OCI-LY7 (cell line): ENCODE measurements around the gene MATR3. TPM values are rescaled to one million over a fixed set of nuclear protein-coding genes. Genes with fewer than 3 reads are reported as not detected.

Source experiments
- BruUV-seq: library from RNA; stranded (reverse); fragments of 400-500 nt; replicated peaks from 2 replicates; lab custom pipeline; 2021; lab: Mats Ljungman, UMichigan
- CTCF ChIA-PET: fragments of 300-600 bp; sonication (Branson Sonifier 250); formaldehyde crosslinking; loops from one replicate; lab custom pipeline; 2022; ENCODE audit warnings: antibody characterized with exemption; ENCODE audit not compliant: unreplicated experiment; lab: Charles Lee
- POLR2A ChIA-PET: fragments of 300-600 bp; sonication (Branson Sonifier 250); formaldehyde crosslinking; loops from one replicate; lab custom pipeline; 2022; ENCODE audit warnings: antibody characterized with exemption; lab: Charles Lee
- DNase-seq: peaks from one replicate; pipeline ENCODE4 v3.0.0-alpha.2; 2015; ENCODE audit warnings: low spot score
- H2AFZ ChIP-seq: fragments of 200-600 bp; sonication (generic), shearing (Covaris generic); 2 replicates; pipeline ENCODE4 v1.6.1; 2014; ENCODE audit warnings: mild to moderate bottlenecking, antibody characterized with exemption, low read length, moderate library complexity
- H3K27ac ChIP-seq: fragments of 200-600 bp; sonication (generic); 2 replicates; pipeline ENCODE4 v1.5.1; 2014; ENCODE audit warnings: mixed run types, low read depth, mild to moderate bottlenecking, moderate library complexity, low read length, inconsistent platforms; ENCODE audit not compliant: poor library complexity, severe bottlenecking
- H3K36me3 ChIP-seq: fragments of 200-600 bp; sonication (generic); 2 replicates; pipeline ENCODE4 v1.6.1; 2014; ENCODE audit warnings: mild to moderate bottlenecking, antibody characterized with exemption, low read length, moderate library complexity, mixed read lengths; ENCODE audit not compliant: insufficient read depth
- H3K4me1 ChIP-seq: fragments of 200-600 bp; sonication (generic); 2 replicates; pipeline ENCODE4 v1.5.1; 2014; ENCODE audit warnings: mild to moderate bottlenecking, low read length; ENCODE audit not compliant: insufficient read depth, poor library complexity, severe bottlenecking
- H3K4me2 ChIP-seq: fragments of 200-600 bp; sonication (generic); 2 replicates; pipeline ENCODE4 v1.6.1; 2014; ENCODE audit warnings: mild to moderate bottlenecking, low read length
- H3K4me3 ChIP-seq: fragments of 200-600 bp; sonication (generic); 2 replicates; pipeline ENCODE4 v1.5.1; 2014; ENCODE audit warnings: mild to moderate bottlenecking, low read depth, low read length; ENCODE audit not compliant: poor library complexity, severe bottlenecking
- H3K79me2 ChIP-seq: fragments of 200-600 bp; sonication (generic); 2 replicates; pipeline ENCODE4 v1.6.1; 2016; ENCODE audit warnings: low read depth, mild to moderate bottlenecking, low read length, moderate library complexity, mixed read lengths; ENCODE audit not compliant: insufficient read depth
- H3K9me2 ChIP-seq: fragments of 200-600 bp; sonication (generic); 2 replicates; pipeline ENCODE4 v1.6.1; 2016; ENCODE audit warnings: mild to moderate bottlenecking, low read length, mixed read lengths; ENCODE audit not compliant: insufficient read depth
- H3K9me3 ChIP-seq: fragments of 200-600 bp; sonication (generic); 2 replicates; pipeline ENCODE4 v1.6.1; 2014; ENCODE audit warnings: mild to moderate bottlenecking, mixed run types, low read length, mixed read lengths
- H4K20me1 ChIP-seq: fragments of 200-600 bp; sonication (generic); 2 replicates; pipeline ENCODE4 v1.6.1; 2014; ENCODE audit warnings: mild to moderate bottlenecking, antibody characterized with exemption, low read length, moderate library complexity, mixed read lengths; ENCODE audit not compliant: insufficient read depth
- CTCF ChIP-seq: fragments of 200-600 bp; sonication (generic); conservative IDR thresholded peaks from 2 replicates; pipeline ENCODE4 v1.5.1; 2014; ENCODE audit warnings: mild to moderate bottlenecking, antibody characterized with exemption, low read length, moderate library complexity, mixed read lengths
- EZH2phosphoT487 ChIP-seq: fragments of 200-600 bp; sonication (generic); IDR thresholded peaks from 2 replicates; pipeline ENCODE4 v1.6.1; 2018; ENCODE audit warnings: low read depth, borderline replicate concordance, mild to moderate bottlenecking, mixed run types, antibody characterized with exemption, low read length, moderate library complexity, mixed read lengths
- intact Hi-C: fragments of 100-400 bp; cut with micrococcal nuclease; formaldehyde crosslinking; loops from one replicate; pipeline ENCODE4 v1.10.0; 2022; ENCODE audit not compliant: unreplicated experiment
- total RNA-seq, 2 experiments: library from RNA; depleted of rRNA in 1 of 2; stranded (reverse); fragments of >200 nt in 1 of 2; shearing (Covaris generic) in 1 of 2; gene quantifications; 2 replicates each; pipeline ENCODE4 v1.2.3, GENCODE V29; 2014 to 2022

MATR3 gene
- total RNA-seq, 2 experiments from 2014 or later: 205 to 270 TPM

- peaks cover 23% of the 10 kb centered on the region for H3K36me3 ChIP-seq
- intact Hi-C loops: loop anchor here (5.0 kb wide), 1 partner anchor 71 kb away; the partner anchor contains the start of gene PAIP2
- ChIA-PET POLR2A (interaction anchor here (0.5 to 1.7 kb wide), 2 partner anchors 33 to 305 kb away, joined by 4 read pairs; no protein-coding TSS in a partner anchor), CTCF (no interaction called here)
- no peak overlapping the region for H3K4me3 ChIP-seq
- no peaks in the 10 kb centered on the region for H3K9me2 ChIP-seq
- H3K4me2 ChIP-seq: no peak overlapping the region
- no peak overlapping the region for H3K27ac ChIP-seq
- no peak overlapping the region for H2AFZ ChIP-seq
- H3K4me1 ChIP-seq: peaks cover 36% of the 10 kb centered on the region
- H4K20me1 ChIP-seq: peaks cover 4% of the 10 kb centered on the region; the same call in 1 of the 2 replicates
- TF ChIP-seq EZH2phosphoT487: no peak
- no peak for TF ChIP-seq CTCF
- DNase-seq: no peak
- H3K9me3 ChIP-seq: no peaks in the 10 kb centered on the region
- H3K79me2 ChIP-seq: peaks cover 25% of the 10 kb centered on the region
- no TSS peak for BruUV-seq
Measured at GRCh38 chr5:139271201-139272027, 22.1 kb upstream of the MATR3 start.

GRCh38 chr5:139272471-139273321 lies 20.8 kb upstream of the MATR3 start:
- Histone ChIP-seq H3K4me2 (peak overlapping the region; percentile 81), H4K20me1 (peaks cover 14% of the 10 kb centered on the region; the same call in 1 of the 2 replicates), H2AFZ (peak overlapping the region; percentile 64; the same call in 1 of the 2 replicates), H3K4me1 (peaks cover 48% of the 10 kb centered on the region), H3K9me2 (no peaks in the 10 kb centered on the region), H3K9me3 (no peaks in the 10 kb centered on the region), H3K36me3 (peaks cover 36% of the 10 kb centered on the region), H3K27ac (peak overlapping the region; percentile 9), H3K4me3 (peak overlapping the region; percentile 91), H3K79me2 (peaks cover 38% of the 10 kb centered on the region)
- intact Hi-C loops: loop anchor here (5.0 kb wide), 1 partner anchor 70 kb away; the partner anchor contains the start of gene PAIP2
- no peak for TF ChIP-seq CTCF
- no peak for TF ChIP-seq EZH2phosphoT487
- no TSS peak for BruUV-seq
- POLR2A ChIA-PET: interaction anchor here (0.8 to 1.7 kb wide), 4 partner anchors 12 to 36 kb away, joined by 3 to 7 read pairs (median 4); no protein-coding TSS in a partner anchor
- peak; percentile 35 for DNase-seq
- CTCF ChIA-PET: no interaction called here
